GM18951 (cell line): ENCODE measurements around the gene TSEN54.
"Not testable (repeated sequence)": the region's sequence is repeated elsewhere in the genome, so short reads cannot be mapped to it uniquely, and the experiment has no call there.

ENCODE experiments used
- POLR2A ChIP-seq: IDR thresholded peaks from 4 replicates; pipeline ENCODE4 v1.6.1; 2011; ENCODE audit warnings: mild to moderate bottlenecking; ENCODE audit not compliant: insufficient read length, insufficient read depth; ENCODE audit errors: extremely low read depth
- in situ Hi-C: fragments of 300-500 bp; cut with MboI; formaldehyde crosslinking; loops from one replicate; pipeline ENCODE4 v1.12.0; 2022; ENCODE audit warnings: low sequenced_read_pairs, mixed read lengths, inconsistent platforms; ENCODE audit not compliant: unreplicated experiment

TSEN54 gene

DNA sequence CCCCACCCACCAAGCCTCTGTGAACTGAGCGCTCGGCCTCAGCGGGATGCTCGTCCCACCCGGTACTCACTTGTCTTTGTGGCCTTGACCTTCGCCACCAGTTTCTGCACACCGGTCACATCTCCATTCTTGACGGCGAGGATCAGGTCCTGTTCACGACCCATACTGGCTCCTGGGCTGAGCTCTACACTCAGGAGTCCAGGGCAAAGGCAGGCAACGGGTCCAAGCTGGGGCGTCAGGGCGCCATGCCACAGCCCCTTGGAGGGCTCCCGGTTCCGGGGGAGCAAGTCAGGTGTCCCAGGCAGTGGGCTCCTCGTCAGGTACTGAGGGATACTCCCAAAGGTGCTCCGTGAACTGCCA lies 2.7 kb upstream of the TSEN54 start:
- in situ Hi-C loops: no loop called here
- TF ChIP-seq POLR2A: no peak

DNA sequence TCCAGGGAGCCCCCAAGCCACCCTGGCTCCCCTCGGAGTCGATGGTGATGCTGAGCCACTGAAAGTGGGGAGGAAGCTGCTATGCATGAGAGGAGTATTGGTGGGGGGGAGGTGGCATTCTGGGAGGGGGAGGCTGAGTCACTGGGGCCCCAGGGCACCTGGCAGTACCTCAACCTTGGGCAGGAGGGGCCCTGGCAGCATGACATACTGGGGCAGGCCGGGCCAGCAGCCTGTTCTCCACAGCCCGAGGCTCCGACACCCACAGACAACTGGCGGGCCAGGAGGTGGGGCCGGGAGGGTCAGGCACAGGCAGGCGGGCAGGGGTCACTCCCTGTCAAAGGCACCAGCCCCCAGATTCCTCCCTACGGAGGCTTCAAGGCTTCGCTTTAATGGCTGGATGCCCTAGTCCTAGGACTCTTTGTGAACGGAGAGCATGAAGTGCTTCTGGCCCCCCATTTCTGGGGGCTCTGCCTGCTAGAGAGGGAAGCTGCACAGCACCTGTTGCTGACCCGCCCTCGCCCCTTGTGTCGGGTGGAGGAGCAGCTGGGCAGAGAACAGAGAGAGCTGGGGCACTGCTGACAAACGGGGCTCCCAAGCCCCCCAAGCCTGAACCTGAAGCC lies 1.9 kb upstream of the TSEN54 start:
- TF ChIP-seq POLR2A: no peak
- in situ Hi-C loops: no loop called here

DNA sequence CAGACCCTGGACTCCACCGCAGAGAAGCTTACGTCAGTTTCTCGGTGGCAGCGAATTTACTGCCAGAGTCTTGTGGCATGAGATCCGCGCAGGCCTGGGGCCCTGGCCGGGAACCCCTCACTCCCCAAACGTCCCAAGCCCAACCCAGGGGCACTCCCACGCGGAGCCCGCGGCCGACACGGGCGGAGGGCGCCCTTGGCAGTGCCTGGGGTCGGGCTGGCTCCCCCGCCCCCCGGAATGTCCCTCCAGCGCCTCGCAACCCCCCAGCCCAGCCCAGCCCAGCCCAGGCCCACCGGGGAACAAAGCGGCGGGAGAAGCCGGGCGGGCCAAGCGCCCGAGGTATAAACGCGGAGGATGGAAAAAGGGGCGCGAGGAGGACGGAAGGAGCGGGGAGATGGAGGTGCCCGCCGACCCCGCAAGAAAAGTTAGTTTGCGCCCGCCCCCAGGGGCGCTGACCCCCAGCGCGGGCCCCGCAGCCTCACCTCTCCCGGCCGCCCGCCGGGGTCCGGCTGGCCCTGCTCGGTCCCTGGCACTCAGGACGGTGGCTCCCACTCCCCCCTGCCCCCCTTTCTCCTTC lies 1.3 kb upstream of the TSEN54 start:
- no peak for TF ChIP-seq POLR2A
- in situ Hi-C loops: no loop called here

DNA sequence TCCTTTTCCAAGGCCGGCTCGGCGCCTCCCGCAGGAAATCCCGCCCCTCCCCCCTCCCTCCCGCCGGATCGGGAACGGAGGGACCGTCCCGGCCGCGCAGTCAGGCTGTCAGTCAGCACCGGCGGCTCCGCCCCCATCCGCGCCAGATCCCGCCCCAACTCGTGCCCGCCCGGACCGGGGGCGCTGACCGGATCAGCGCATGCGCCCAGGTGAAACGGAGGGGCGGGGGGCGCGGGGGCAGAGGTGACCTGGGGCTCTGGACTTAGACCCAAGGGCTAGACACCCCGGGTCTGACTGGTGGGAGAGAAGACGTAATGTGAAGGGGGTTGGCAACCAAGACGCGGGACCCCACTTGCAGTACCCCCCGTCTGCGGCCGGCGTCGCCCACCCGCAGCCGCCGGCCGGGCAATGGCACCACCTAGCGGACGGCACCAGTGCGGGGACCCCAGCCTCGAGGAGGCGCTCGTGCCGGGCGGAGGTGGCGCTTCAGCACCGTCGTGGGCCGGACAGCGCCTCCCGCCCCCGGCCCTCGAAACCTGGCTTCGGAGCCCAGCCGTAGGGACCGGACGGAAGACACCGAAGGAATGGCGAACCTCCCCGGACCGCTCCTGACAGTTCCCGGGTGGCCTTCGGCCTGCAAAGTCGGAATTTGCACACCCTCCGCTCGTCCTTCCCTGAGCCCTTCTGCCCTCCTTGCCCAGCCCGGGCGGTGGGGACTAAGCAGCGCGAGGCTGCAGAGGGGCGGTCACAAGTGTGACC lies 653 bp upstream of the TSEN54 start, which contains the start of gene CASKIN2:
Gene CASKIN2, minus strand, starts transcription at position 42 of the 759 bp plus-strand sequence. CDS start 1,733 bp downstream, outside the sequence.
- no peak for TF ChIP-seq POLR2A
- in situ Hi-C loops: no loop called here

DNA sequence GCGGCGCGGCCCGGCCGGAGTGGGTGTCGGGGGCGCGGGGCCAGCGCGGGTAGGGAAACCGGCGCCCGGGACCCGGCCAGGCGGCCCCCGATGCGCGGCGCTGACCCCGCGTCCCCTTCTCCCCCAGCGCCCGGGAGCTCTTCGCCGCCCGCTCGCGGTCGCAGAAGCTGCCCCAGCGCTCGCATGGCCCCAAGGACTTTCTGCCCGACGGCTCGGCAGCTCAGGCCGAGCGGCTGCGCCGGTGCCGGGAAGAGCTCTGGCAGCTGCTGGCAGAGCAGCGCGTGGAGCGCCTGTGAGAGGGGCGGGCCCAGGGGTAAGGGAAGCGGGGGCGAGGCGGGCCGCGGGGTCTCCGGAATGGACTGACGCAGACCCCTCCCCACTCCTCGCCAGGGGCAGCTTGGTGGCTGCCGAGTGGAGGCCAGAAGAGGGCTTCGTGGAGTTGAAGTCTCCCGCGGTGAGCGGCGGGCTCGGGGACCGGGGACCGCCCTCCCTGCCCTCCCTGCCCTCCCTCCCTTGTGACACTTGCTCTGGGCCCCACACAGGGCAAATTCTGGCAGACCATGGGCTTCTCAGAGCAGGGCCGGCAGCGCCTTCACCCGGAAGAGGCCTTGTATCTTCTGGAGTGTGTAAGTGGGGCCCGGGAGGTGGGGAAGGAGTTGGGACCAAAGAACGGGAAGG lies 430 bp downstream of the TSEN54 start:
- TF ChIP-seq POLR2A: no peak

DNA sequence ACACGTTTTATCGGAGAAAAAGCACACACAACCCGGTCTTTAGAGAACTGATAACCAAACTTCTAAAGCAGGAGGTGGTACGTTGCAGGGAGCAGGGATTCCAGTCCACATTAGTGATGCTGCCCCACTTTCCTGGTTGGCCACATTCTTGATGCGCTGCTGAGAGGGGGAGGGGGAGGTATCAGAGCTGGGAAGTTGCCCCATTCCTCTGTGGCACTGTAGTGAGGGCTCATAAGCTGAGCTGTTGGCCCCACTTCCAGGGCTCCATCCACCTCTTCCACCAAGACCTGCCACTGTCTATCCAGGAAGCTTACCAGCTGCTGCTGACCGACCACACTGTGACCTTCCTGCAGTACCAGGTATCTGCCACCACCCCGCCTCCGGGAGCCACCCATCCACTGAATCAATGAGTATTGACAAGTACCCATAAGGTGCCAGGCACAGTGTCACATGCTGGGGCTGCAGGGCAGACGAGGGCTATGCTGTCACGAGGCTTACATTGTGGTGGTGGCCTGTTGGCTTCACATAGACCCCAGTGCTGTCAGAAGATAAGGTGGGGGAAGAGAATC lies 1.1 kb downstream of the TSEN54 start:
- no peak for TF ChIP-seq POLR2A
- in situ Hi-C loops: no loop called here

More for the DNA sequence above, 430 bp downstream of the TSEN54 start:
- in situ Hi-C loops: no loop called here

DNA sequence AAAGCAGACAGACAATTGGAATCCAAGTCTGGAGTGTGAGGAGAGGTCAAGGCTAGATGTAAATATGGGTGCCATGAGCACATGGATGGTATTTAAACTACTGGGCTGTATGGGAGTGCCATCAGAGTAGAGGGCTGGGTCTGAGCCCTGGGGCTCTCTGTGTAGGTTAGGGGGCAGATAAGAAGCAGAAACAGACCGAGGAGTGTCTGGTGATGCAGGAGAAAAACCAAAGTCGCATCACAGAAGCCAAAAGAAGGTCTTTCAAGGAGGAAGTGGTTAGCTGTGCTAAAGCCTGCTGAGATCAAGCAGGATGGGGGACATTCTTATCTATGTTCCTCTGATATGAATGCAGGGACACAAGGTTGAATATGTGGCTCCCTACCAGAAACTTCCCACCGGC lies 1.9 kb downstream of the TSEN54 start:
- no peak for TF ChIP-seq POLR2A
- in situ Hi-C loops: no loop called here

DNA sequence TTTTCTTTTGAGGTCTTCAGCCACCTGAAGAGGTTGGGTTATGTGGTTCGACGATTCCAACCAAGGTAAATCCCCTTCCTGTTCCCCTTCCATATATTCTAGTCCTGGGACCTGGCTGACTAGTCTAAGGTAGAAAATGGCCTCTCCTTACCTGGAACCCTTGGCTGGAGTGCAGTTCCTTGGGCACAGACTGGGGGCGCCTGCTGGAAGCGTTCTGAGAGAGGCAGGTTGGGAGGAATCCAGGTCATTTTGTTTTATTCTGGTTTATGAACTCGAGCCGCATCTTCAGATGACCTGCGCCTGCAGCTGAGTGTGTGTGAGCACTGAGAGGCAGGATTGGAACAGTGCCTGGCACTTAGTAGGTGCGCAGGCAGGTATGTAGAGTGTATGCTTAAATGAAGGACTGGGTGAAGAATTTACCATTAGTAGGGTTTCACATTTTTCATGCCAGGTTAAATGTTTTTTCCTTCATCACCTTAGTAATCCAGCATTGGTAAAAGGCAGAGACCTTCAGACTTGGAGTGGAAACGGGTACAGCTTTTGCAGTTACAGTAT lies 2.7 kb downstream of the TSEN54 start:
- in situ Hi-C loops: no loop called here
- no peak for TF ChIP-seq POLR2A

DNA sequence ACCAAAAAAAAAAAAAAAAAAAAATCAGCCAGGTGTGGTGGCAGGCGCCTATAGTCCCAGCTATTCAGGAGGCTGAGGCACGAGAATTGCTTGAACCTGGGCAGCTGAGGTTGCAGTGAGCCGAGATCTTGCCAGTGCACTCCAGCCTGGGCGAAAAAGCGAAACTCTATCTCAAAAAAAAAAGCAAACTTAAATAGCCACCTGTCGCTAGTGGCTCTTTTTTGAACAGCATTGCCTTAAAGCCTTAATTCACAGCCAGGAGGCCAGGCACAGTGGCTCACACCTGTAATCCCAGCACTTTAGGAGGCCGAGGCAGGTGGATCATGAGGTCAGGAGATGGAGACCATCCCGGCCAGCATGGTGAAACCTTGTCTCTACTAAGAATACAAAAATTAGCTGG lies 4.1 kb downstream of the TSEN54 start:
- in situ Hi-C loops: not testable (repeated sequence)

DNA sequence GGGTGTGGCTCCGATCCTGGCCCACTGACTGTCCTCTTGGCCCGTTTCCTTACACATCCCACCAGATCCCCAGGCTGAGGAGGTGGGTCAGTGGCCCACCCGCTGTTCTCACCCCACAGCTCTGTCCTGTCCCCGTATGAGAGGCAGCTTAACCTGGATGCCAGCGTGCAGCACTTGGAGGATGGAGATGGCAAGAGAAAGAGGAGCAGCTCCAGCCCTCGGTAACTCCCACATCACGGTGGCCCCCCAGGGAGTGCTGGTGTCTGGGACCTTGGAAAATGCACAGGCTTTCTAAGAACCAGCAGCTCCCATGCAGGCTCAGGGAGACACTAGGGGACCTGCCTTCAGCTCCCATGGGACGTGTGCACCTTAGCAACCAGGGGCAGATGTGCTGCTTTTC lies 5.0 kb downstream of the TSEN54 start:
- in situ Hi-C loops: no loop called here
- TF ChIP-seq POLR2A: no peak

DNA sequence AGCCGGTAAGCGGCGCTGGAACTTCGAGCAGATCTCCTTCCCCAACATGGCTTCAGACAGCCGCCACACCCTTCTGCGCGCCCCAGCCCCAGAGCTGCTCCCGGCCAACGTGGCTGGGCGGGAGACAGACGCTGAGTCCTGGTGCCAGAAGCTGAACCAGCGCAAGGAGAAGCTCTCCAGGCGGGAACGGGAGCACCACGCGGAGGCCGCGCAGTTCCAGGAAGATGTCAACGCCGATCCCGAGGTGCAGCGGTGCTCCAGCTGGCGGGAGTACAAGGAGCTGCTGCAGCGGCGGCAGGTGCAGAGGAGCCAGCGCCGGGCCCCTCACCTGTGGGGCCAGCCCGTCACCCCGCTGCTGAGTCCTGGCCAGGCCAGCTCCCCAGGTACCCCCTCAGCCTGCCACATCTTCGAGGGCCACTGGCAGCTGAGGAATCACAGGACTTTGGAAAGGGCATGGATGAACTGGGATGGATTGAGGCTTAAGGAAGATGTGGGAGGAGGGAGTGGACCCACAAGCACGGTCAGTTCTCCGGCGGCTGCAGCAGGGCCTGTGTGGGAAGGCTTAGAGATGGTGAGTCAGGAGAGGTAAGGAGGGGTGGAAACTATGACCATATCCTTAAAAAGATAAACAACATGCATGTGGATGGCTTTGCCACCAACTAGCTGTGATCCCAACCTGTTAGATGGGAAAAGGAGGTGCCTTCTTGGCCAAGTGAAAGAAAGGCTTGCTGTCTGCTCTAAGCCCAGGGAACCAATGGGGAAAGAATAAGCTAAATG lies 5.8 kb downstream of the TSEN54 start:
- in situ Hi-C loops: no loop called here
- no peak for TF ChIP-seq POLR2A

DNA sequence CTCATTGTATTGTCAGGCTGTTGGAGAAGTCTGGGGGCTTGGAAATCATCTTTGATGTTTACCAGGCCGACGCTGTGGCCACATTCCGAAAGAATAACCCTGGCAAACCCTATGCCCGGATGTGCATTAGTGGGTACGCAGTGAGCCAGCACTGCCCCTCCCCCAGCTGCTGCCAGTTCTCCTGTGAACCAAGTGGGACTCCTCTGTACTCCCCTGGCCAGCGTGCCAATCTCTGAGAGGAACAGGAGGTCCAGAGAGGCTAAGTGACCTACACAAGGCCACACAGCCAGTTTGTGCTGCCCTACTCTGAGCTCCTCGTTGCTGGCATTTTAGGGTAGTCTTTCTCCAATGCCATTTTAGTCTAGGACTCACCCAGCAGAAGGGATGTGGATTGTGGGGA lies 7.3 kb downstream of the TSEN54 start:
- in situ Hi-C loops: no loop called here
- TF ChIP-seq POLR2A: no peak
